A549 (cell line): ENCODE measurements around the gene HGFAC.

Experiments used
- FOSL2 ChIP-seq, 2 experiments: fragments of 450-650 bp in 1 of 2; fragments of >200 bp in 1 of 2; sonication (Bioruptor Twin) in 1 of 2; formaldehyde crosslinking; IDR thresholded peaks; 2 replicates each; pipeline versions ENCODE4 v1.5.0 to v1.6.1; 2016 to 2020; ENCODE audit warnings: mild to moderate bottlenecking in 1 of 2, moderate library complexity in 1 of 2
- JUN ChIP-seq, 2 experiments: fragments of >200 bp; sonication (Bioruptor Twin); formaldehyde crosslinking; IDR thresholded peaks; 2 replicates in 1 of 2; 3 replicates in 1 of 2; pipeline ENCODE4 v1.6.1; 2016 to 2017
- JUNB ChIP-seq: fragments of >200 bp; sonication (Bioruptor Twin); formaldehyde crosslinking; IDR thresholded peaks from 2 replicates; pipeline ENCODE4 v1.6.1; 2016
- NFE2L2 ChIP-seq: fragments of 150-350 bp; conservative IDR thresholded peaks from 2 replicates; pipeline ENCODE4 v1.6.1; 2014; ENCODE audit warnings: low read length
- NR3C1 ChIP-seq: fragments of >200 bp; sonication (Bioruptor Twin); formaldehyde crosslinking; IDR thresholded peaks from 3 replicates; pipeline ENCODE4 v1.6.1; 2017
- POLR2A ChIP-seq: IDR thresholded peaks from 2 replicates; pipeline ENCODE4 v1.6.1; 2012; ENCODE audit warnings: mild to moderate bottlenecking, low read length
- SMC3 ChIP-seq: fragments of >200 bp; sonication (Bioruptor Twin); formaldehyde crosslinking; IDR thresholded peaks from 3 replicates; pipeline ENCODE4 v1.6.1; 2018; ENCODE audit warnings: inconsistent platforms
- TF ChIP-seq, protein P1 (sequence below): fragments of >200 bp; sonication (Bioruptor Twin); formaldehyde crosslinking; IDR thresholded peaks from 3 replicates; pipeline ENCODE4 v1.5.1; 2016
- TF ChIP-seq, protein P2 (sequence below): fragments of >200 bp; sonication (Bioruptor Twin); formaldehyde crosslinking; IDR thresholded peaks from 2 replicates; pipeline ENCODE4 v1.6.1; 2016
- TF ChIP-seq, protein P3 (sequence below): fragments of 200-600 bp; sonication (generic); IDR thresholded peaks from 2 replicates; pipeline ENCODE4 v1.6.1; 2016; ENCODE audit warnings: antibody characterized with exemption, mild to moderate bottlenecking, moderate library complexity

DNA sequence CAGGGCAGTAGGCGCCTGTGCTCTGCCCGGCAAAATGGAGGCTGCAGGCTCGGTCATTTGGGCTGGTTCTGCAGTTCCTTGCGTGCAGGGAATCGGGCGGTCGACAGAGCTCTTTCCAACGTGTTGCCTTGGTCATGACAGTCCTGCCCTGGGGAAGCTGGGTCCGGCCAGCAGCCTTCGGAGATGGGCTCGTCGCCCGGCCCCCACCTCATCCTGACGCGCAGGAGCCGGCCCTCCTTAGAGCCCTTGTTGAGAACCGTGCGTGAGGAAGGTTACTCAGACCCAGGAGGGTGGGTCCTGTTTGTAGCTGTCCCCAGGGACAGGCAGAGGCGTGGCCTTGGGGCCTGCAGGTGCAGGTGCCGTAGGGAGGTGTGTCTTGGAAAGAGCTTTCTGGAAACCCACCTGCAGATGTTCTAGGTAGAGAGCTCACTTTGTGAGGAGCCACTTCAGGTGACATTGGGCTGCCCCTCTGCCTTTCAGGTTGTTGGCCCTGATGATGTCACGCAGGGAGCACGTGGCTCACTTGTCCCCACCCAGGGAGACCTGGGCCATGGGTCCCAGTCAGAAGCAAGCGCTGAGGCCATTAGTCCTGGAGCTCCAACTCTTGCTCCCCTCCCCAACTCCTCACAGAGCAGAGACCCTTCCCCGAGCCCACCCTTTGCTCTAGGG, 15.2 kb upstream of the HGFAC start:
- TF ChIP-seq NR3C1: no peak
- TF ChIP-seq, protein P1, sequence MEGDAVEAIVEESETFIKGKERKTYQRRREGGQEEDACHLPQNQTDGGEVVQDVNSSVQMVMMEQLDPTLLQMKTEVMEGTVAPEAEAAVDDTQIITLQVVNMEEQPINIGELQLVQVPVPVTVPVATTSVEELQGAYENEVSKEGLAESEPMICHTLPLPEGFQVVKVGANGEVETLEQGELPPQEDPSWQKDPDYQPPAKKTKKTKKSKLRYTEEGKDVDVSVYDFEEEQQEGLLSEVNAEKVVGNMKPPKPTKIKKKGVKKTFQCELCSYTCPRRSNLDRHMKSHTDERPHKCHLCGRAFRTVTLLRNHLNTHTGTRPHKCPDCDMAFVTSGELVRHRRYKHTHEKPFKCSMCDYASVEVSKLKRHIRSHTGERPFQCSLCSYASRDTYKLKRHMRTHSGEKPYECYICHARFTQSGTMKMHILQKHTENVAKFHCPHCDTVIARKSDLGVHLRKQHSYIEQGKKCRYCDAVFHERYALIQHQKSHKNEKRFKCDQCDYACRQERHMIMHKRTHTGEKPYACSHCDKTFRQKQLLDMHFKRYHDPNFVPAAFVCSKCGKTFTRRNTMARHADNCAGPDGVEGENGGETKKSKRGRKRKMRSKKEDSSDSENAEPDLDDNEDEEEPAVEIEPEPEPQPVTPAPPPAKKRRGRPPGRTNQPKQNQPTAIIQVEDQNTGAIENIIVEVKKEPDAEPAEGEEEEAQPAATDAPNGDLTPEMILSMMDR: no peak
- no peak for TF ChIP-seq FOSL2 (IDR thresholded peaks at IDR 0.05)
- no peak for TF ChIP-seq FOSL2 (CRISPR knock-in tag; IDR thresholded peaks at IDR 0.05)
- no peak for TF ChIP-seq JUN (IDR thresholded peaks at IDR 0.05)
- no peak for TF ChIP-seq NFE2L2
- no peak for TF ChIP-seq POLR2A
- TF ChIP-seq JUNB: no peak
- TF ChIP-seq, protein P2, sequence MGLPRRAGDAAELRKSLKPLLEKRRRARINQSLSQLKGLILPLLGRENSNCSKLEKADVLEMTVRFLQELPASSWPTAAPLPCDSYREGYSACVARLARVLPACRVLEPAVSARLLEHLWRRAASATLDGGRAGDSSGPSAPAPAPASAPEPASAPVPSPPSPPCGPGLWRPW: no peak
- no peak for TF ChIP-seq SMC3
- TF ChIP-seq, protein P3, sequence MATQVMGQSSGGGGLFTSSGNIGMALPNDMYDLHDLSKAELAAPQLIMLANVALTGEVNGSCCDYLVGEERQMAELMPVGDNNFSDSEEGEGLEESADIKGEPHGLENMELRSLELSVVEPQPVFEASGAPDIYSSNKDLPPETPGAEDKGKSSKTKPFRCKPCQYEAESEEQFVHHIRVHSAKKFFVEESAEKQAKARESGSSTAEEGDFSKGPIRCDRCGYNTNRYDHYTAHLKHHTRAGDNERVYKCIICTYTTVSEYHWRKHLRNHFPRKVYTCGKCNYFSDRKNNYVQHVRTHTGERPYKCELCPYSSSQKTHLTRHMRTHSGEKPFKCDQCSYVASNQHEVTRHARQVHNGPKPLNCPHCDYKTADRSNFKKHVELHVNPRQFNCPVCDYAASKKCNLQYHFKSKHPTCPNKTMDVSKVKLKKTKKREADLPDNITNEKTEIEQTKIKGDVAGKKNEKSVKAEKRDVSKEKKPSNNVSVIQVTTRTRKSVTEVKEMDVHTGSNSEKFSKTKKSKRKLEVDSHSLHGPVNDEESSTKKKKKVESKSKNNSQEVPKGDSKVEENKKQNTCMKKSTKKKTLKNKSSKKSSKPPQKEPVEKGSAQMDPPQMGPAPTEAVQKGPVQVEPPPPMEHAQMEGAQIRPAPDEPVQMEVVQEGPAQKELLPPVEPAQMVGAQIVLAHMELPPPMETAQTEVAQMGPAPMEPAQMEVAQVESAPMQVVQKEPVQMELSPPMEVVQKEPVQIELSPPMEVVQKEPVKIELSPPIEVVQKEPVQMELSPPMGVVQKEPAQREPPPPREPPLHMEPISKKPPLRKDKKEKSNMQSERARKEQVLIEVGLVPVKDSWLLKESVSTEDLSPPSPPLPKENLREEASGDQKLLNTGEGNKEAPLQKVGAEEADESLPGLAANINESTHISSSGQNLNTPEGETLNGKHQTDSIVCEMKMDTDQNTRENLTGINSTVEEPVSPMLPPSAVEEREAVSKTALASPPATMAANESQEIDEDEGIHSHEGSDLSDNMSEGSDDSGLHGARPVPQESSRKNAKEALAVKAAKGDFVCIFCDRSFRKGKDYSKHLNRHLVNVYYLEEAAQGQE: no peak
